Measurements from ENCODE around the gene TRIM43B. TPM values are rescaled to one million over a fixed set of nuclear protein-coding genes. Genes with fewer than 3 reads are reported as not detected.

Gene TRIM43B
- total RNA-seq: not detected in 2 replicates

DNA sequence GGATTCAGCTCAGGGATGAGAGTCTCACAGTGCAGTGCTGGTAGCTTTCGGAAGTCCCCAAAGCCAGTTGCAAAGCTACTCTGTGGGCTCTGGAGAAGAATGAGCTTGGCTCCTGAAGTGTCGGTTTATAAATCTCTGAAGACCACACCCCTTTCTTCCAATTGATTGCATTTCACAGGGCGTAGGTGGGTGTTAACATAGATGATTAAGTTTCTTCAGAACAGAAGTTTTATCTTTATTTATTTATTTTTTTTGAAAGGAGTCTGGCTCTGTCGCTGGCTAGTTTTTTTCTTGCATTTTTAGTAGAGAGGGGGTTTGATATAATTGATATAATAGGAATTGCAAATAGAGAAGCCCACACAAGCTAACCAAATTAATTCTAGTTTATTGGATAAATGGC, at the start of gene TRIM43B:
TSS of gene TRIM43B (minus strand) at position 101 of the 400 bp plus-strand sequence. CDS start 2,040 bp downstream, outside the sequence.

Other genes with a start within 250 kb of the TRIM43B start
- gene PROM2, start 210.3 kb downstream of the TRIM43B start, total RNA-seq: 0.29 and 0.83 TPM in 2 replicates
- gene KCNIP3, start 187.4 kb downstream of the TRIM43B start, total RNA-seq: 2.9 and 3.6 TPM in 2 replicates
- 23.8 and 35.6 TPM in 2 replicates for gene FAHD2A, start 82.0 kb downstream of the TRIM43B start, total RNA-seq
- not detected in 2 replicates for gene TRIM43, start 107.2 kb upstream of the TRIM43B start, total RNA-seq

Data from smooth muscle cell of trachea (primary cell).